ENCODE results near the gene PRDX6.

- no peak for TF ChIP-seq STAT1 (conservative IDR thresholded peaks at IDR 0.05)
- TF ChIP-seq IKZF1 (conservative IDR thresholded peaks at IDR 0.05): no peak
- no peak for TF ChIP-seq POLR2A (IDR thresholded peaks at IDR 0.05; ENCODE audit: low read depth, low read length)
- TF ChIP-seq POLR2AphosphoS5 (IDR thresholded peaks at IDR 0.05; ENCODE audit: low read length): no peak
- no peak for TF ChIP-seq CHD4 (IDR thresholded peaks at IDR 0.05)
- no peak for TF ChIP-seq CBX5 (IDR thresholded peaks at IDR 0.05; ENCODE audit: low read depth)
Observed at GRCh38 chr1:173507847-173508209, 30.7 kb downstream of the PRDX6 start.
